Activated CD4-positive, alpha-beta T cell treated with anti-CD3 and anti-CD28 coated beads for 1 hour (primary cell): ENCODE measurements around the gene MED12L.

ENCODE experiments used
- DNase-seq: peaks from one replicate; pipeline ENCODE4 v3.0.0-alpha.2; 2020

The MED12L gene

DNA sequence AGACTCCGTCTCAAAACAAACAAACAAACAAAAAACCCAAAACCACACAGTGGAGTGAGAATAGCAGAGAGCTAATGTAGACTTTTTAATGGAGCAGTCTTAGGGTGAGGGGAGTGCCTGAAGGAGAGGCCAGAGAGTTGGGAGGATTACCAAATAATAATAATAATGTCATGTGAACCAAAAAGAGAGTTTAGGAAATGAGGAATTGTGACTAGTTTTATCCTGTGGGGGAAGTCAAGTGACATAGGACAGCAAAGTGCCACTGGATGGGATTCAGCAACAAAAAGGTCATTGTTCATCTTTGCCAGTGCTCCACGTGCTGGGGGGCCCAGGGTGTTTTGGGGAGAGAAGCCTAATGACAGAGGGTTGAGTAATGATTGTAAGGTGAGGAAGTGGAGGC is 218.3 kb downstream of the MED12L start:
- no peak for DNase-seq

- DNase-seq, result no peak
Measured at GRCh38 chr3:151305060-151305774, 219.8 kb downstream of the MED12L start.

GRCh38 chr3:151305775-151306151 is 220.3 kb downstream of the MED12L start:
- no peak for DNase-seq

GRCh38 chr3:151306168-151306810 is 220.8 kb downstream of the MED12L start:
- DNase-seq, result no peak

DNA sequence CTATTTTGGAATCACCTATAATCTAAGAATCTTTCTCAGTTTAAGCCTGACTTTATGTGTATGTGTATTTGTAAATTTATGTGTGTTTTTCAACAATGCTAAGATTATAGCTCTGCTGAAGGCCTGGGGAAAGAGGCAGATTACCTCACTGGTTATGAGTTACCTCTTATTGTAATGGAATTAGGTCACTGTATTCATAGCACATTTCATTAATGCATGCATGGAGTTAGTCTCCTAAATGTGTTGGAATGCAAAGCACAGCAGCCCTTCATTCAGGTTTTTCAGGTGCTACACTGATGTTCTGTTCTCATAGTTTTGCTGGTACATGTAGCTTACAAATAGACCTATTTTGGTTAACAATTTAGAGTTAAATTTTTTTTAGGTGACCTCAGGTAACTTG is 221.7 kb downstream of the MED12L start:
- DNase-seq, result no peak

- no peak for DNase-seq
Measured at GRCh38 chr3:151307583-151308488, 222.4 kb downstream of the MED12L start.

- DNase-seq, result no peak
Measured at GRCh38 chr3:151309566-151309965, 224.1 kb downstream of the MED12L start.

DNA sequence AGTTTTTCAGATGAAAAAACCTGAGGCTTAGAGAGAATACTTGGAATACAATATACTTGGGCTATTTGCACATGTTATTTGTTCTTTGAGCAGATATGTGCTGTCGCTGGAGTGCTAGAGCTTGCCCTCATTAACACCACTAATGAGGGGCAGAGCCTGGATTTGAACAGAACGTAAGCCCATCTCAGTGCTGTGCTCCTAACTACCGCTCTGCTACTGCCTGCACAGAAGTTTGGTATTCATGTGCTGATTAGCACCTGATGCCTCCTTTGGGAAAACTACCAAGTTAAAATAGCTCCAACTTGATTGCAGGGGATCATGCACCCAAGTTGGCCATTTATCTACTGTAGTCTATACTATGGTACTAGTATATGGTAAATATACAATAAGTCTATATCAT is 227.5 kb downstream of the MED12L start:
- DNase-seq, result no peak

DNA sequence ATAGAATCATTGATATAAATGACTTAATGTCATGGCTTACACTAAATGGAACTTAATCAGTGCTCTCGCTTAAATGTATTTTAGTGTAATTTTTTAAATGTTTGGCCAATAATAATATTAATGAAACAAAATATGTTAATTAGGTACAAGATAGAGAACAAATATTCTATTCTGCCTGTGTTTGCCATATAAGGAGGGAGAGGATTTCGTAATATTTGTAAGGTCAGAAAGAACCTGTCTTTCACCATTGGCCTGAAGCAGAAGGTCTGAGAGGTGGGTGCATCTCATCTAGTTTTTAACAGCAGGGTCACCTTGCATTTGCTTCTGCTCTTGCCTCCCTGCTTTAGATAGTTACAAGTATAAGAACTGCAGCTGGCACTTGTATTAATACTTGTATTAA is 228.7 kb downstream of the MED12L start:
- DNase-seq, result no peak

- DNase-seq, result no peak
Measured at GRCh38 chr3:151314593-151314992, 229.1 kb downstream of the MED12L start.

- no peak for DNase-seq
Measured at GRCh38 chr3:151315136-151315535, 229.7 kb downstream of the MED12L start.

DNA sequence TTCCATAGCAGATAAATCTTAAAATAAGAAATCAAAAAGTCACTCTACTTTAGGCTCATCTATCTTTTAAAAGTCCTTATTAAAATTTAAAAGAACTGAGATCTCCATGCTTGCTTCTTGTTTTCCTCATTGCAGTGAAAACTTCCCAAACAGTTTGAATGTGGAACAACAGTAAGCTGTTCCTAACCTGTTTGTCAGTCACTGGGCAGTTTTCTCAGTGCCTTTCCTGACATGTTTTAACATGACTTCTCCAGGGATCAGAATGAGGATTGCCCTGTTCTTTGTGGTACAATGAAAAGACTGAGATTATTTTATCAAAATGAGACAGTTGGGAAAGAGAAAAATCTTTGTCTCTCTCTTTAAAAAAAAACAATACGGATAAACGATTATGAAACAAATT is 230.4 kb downstream of the MED12L start:
- no peak for DNase-seq

- no peak for DNase-seq
Measured at GRCh38 chr3:151316267-151316991, 231.0 kb downstream of the MED12L start, which contains the start of gene GPR87. GPR87 (minus strand) TSS chr3:151316820; CDS start chr3:151300100, 16,720 bp downstream.

- DNase-seq, result no peak
Measured at GRCh38 chr3:151318313-151318712, 232.8 kb downstream of the MED12L start.

- DNase-seq, result no peak
Measured at GRCh38 chr3:151318991-151319390, 233.5 kb downstream of the MED12L start.

DNA sequence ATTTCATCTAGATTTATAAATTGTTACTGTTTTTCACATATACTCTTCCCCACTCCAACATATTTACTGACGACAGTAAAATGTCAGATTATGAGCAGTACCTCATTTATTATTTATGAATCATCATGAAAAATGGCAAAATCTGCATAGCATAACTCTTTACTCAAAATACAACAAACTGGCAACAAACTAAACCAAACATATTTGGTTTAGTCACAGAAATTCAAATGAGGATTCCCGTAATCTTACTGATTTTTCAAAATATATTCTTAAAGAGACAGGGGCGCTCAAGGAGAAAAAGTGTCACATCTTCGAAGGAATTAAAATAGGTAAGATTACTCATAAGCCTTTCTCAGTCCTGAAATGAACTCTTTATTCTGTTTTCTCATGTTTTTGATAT is 234.2 kb downstream of the MED12L start:
- DNase-seq, result no peak

DNA sequence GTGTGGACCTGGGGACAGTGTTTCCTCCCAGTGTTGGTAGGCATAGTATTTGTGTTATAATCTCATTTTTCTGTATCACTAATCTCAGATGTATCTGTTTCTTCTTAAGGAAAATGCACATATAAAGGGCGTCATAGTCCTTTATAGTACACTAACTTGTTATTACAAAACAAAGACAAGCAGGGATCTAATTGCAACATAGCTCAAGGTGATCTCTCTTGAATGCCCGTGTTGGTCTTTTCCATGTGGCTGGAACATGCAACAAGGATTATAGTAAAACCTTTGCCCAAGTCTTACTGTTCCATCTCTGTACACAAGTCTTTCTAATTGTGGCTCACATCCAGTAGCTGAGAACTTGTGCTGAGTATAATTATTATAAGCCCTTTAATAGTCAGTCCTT is 234.7 kb downstream of the MED12L start:
- no peak for DNase-seq

DNA sequence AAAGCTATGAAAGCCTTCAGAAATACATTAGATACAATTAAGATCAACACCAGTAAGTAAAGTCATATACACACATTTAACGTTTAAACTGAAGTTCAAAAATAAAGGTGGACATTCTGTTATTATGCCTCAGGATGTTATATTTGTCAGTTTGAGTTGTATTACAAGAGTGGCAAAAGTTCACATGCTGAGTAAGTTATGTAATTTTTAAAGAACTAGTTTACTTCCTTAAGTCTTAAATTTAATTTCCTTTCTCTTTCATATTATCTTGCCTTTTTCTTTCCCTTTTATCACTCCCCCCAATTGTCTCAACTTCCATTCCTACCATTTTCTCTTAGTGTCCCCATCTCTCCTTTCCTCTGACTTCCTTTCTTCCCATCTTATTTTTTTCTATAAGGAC is 236.1 kb downstream of the MED12L start:
- DNase-seq, result no peak

DNA sequence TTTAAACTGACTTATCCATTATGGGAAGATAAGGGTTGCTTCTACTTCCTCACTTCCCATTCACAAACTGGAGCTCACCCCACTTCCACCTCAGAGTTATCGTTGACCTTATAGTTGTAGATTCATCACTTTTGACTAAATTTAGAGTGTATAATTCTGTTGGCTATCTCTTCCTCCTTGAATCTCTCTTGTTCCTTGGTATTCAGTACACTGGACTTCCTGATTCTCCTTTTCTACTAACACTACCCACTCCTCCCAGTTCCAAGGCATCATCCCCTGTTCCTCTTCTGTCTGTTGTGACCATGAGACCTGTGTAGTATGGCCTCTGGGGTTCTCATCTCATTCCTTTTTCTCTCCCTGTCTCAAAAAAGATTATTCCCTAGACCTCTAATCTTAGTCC is 237.0 kb downstream of the MED12L start:
- no peak for DNase-seq

DNA sequence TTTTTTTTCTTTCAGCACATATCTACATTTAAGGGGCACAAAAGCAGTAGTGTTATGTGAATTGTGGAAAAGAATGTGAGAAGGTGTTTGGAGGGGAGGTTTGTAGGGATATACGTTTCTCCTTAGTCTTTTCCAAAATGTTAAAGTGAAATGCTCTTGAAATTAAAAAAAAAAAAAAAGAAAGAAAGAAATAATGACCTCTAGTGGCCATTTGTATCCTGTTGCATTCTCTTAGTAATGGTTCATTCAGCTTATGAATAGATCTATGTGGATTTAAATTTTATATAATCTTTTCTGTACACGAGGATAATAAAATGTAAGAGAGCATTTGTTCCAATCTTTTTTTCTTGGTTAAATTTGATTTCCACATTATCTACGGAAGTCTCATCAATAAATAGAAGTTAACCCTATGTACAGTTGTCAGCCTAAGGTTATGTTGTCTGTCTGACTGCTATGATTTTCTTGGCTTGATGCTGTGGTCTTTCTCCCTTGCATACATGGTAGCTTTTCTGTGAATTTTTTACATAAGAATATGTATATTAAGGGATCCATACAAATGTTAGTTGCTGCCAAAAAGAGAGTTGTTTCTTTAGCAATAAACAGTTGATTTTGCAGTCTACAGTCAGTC is 242.2 kb downstream of the MED12L start:
- no peak for DNase-seq

DNA sequence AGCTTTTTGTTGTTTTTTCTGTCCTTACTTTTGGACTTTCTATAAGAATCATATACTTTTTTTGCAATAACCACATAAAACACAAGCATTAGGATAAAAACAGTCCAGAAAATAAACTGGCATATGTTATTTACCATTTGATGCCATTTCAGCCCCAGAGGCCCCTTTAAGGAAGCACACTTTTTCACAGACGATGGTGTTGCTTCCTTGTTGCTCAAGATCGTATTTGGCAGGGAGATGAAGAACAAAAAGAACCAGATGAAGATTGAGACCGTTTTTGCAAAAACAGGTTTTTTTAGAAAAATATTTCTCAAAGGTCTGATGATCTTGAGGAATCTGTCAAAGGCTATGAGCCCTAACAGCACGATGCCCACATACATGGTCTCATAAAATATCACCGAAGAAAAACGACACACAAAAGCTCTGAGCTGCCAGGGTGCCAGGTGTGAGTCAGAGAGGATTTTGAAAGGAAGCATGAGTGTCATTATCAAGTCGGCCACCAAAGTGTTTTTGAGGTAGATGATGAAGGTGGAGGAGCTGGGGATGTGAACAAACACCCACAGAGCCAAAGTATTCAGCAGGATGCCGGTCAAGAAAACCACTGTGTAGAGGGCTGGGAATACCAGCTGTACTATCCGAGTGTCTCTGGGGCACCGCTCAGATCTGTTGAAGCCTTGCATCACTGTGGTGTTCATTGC is 243.0 kb downstream of the MED12L start:
- no peak for DNase-seq

DNA sequence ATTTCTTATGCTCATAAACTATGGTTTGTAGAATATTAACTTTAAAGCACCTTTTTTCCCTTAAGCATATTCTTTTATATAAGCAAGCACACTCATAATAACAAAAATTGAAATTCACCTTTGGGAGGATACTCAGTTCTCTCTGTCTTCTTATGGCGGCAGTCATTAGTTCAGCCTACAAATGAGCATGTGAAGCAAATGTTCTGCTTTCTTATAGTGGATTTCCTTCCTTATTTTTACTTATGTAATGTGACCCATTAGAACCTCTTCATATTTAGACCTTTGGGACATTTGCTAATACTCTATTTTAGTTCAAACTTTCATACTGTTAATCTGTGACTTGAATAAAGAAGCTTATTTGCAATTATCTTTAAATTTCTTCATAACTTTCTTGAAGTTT is 243.9 kb downstream of the MED12L start, which contains the start of gene P2RY13:
Gene P2RY13, minus strand, starts transcription at position 187 of the 400 bp plus-strand sequence. Its CDS starts 21 bp downstream, at position 166.
- DNase-seq, result no peak
